Measurements from ENCODE around the gene FRMD8. TPM values are rescaled to one million over a fixed set of nuclear protein-coding genes. Genes with fewer than 3 reads are reported as not detected.

The FRMD8 gene
- total and polyA plus RNA-seq, 2 of the 8 experiments (the other 6 are each of a cell fraction or from before 2014, with no cell fraction given): 15.0 to 19.2 TPM

DNA sequence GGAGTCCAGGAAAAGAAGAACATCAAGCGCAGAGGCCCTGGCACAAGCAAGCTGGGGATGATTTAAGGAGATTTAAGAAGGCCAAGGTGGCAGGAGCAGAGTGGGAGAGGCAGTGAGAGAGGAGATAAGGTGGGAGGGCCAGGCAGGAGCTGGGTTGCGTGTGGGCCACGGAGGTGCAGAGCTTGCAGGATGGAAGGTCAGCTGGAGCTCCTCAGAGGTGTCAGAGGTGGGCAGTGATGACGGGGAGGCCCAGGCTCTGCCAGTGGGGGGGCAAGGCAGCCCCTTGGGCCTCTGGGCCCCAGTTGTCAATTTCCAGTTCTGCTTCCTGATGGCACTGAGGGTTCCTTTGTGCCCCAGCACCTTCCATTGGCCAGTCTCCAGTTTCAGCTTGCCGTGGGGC is 6.5 kb downstream of the FRMD8 start:
- Histone ChIP-seq H3K9me3 (ENCODE audit: insufficient read depth in 2 of 2, low read depth in 1 of 2, low read length in 1 of 2) (no peaks in the 10 kb centered on the region), H3K4ac (replicated peaks; ENCODE audit: insufficient read length, low read depth, low read length) (no peak overlapping the region), H4K91ac (replicated peaks; ENCODE audit: insufficient read length, low read length) (no peak overlapping the region), H2BK120ac (replicated peaks; ENCODE audit: low read depth, low read length) (no peak overlapping the region), H3K18ac (ENCODE audit: extremely low read depth, low read length) (no peak overlapping the region), H2BK15ac (ENCODE audit: low read length) (no peak overlapping the region), H3K23me2 (ENCODE audit: low read depth, low read length) (no peaks in the 10 kb centered on the region), H3K4me2 (ENCODE audit: insufficient read depth in 1 of 2, low read depth in 2 of 2, low read length in 2 of 2) (no peak overlapping the region), H3K4me1 (replicated peaks in 1 of 4; ENCODE audit: control insufficient read depth in 3 of 4, insufficient read depth in 4 of 4, low read length in 3 of 4) (peaks cover 0 to 14% (median 5%) of the 10 kb centered on the region in 4 experiments; a peak in 5 of 7 replicates), H2AFZ (ENCODE audit: low read length) (no peak overlapping the region), H3K14ac (ENCODE audit: insufficient read length) (no peak overlapping the region), H3K23ac (ENCODE audit: insufficient read length) (no peak overlapping the region), H4K20me1 (replicated peaks in 1 of 2; ENCODE audit: control insufficient read depth in 1 of 2, insufficient read depth in 2 of 2, low read length in 2 of 2) (peaks cover 0 to 4% of the 10 kb centered on the region in 2 experiments), H2BK12ac (ENCODE audit: low read depth, low read length) (no peak overlapping the region), H2AK5ac (ENCODE audit: low read depth, low read length) (no peak overlapping the region), H3K9ac (replicated peaks in 1 of 4; ENCODE audit: extremely low read depth in 1 of 4, low read depth in 3 of 4, low read length in 3 of 4) (no peak overlapping the region), H3K56ac (replicated peaks; ENCODE audit: insufficient read length, low read depth, low read length) (no peak overlapping the region), H3K4me3 (ENCODE audit: extremely low read depth in 1 of 4, insufficient read depth in 2 of 4, low read depth in 3 of 4, low read length in 4 of 4) (no peak overlapping the region), H3K27me3 (replicated peaks in 1 of 4; ENCODE audit: control insufficient read depth in 3 of 4, extremely low read depth in 1 of 4, insufficient read depth in 3 of 4, low read length in 3 of 4) (no peaks in the 10 kb centered on the region), H3K79me2 (ENCODE audit: control insufficient read depth in 1 of 2, insufficient read depth in 2 of 2, low read length in 2 of 2) (no peaks in the 10 kb centered on the region), H2BK20ac (ENCODE audit: low read length) (no peak overlapping the region), H4K8ac (ENCODE audit: extremely low read depth, insufficient read depth, low read length) (no peak overlapping the region), H3K27ac (ENCODE audit: low read depth, low read length) (no peak overlapping the region), H3K79me1 (ENCODE audit: low read depth, low read length) (peaks cover 2% of the 10 kb centered on the region; the same call in 1 of the 2 replicates), H4K5ac (ENCODE audit: insufficient read length, low read depth, low read length) (no peak overlapping the region), H2BK5ac (ENCODE audit: low read depth, low read length) (no peak overlapping the region), H3K36me3 (ENCODE audit: control insufficient read depth in 2 of 4, insufficient read depth in 4 of 4, low read length in 3 of 4) (peaks cover 0 to 4% (median 0%) of the 10 kb centered on the region in 4 experiments; a peak in 2 of 8 replicates)
- FAIRE-seq (no peak), DNase-seq (ENCODE audit: low read depth in 1 of 2, low spot score in 2 of 2) (no peak)
- POLR2A ChIA-PET (ENCODE audit: partially characterized antibody): interaction anchor here (0.9 to 17.0 kb wide), 4 partner anchors 9 to 110 kb away, joined by 3 to 202 read pairs (median 15); partner anchors contain the start of gene MALAT1
- WGBS, 2 experiments (ENCODE audit: extremely low coverage in 1 of 2, insufficient coverage in 1 of 2, insufficient read length in 1 of 2, insufficient replicate concordance in 2 of 2, low coverage in 1 of 2, low lambda C conversion rate in 2 of 2, missing lambda C conversion rate in 1 of 2): 92% methylated on average over 5 of the region's 5 CpGs; no CpG with 5 or more reads in 1 of the 2 experiments
- CTCF ChIA-PET (ENCODE audit: partially characterized antibody): interaction anchor here (0.7 to 4.5 kb wide), 9 partner anchors 13 to 201 kb away, joined by 3 to 29 read pairs (median 4); no protein-coding TSS in a partner anchor
- TF ChIP-seq GABPA (IDR thresholded peaks at IDR 0.05; ENCODE audit: borderline replicate concordance, insufficient read depth, low read length) (no peak), BRCA1 (IDR thresholded peaks at IDR 0.05; ENCODE audit: low read depth, low read length) (no peak), NRF1 (IDR thresholded peaks at IDR 0.05; ENCODE audit: low read depth, low read length) (no peak), CTCF (IDR thresholded peaks at IDR 0.05; ENCODE audit: control extremely low read depth in 1 of 3, insufficient read depth in 1 of 3, low read depth in 1 of 3, low read length in 3 of 3) (no peak), SRF (IDR thresholded peaks at IDR 0.05; ENCODE audit: low read depth, low read length) (no peak), MAX (IDR thresholded peaks at IDR 0.05) (no peak), POU5F1 (IDR thresholded peaks at IDR 0.05; ENCODE audit: low read depth, low read length) (no peak), HDAC6 (IDR thresholded peaks at IDR 0.05; ENCODE audit: low read depth, low read length) (no peak), CREB1 (IDR thresholded peaks at IDR 0.05) (no peak)
- TF ChIP-seq, protein P1, sequence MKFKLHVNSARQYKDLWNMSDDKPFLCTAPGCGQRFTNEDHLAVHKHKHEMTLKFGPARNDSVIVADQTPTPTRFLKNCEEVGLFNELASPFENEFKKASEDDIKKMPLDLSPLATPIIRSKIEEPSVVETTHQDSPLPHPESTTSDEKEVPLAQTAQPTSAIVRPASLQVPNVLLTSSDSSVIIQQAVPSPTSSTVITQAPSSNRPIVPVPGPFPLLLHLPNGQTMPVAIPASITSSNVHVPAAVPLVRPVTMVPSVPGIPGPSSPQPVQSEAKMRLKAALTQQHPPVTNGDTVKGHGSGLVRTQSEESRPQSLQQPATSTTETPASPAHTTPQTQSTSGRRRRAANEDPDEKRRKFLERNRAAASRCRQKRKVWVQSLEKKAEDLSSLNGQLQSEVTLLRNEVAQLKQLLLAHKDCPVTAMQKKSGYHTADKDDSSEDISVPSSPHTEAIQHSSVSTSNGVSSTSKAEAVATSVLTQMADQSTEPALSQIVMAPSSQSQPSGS (IDR thresholded peaks at IDR 0.05; ENCODE audit: low read length): no peak

All from H1 (cell line).